CD14-positive monocyte (primary cell): ENCODE measurements around the gene TRMO. TPM values are rescaled to one million over a fixed set of nuclear protein-coding genes. Genes with fewer than 3 reads are reported as not detected.

Experiments
- DNase-seq, 3 donors: peaks; one replicate each; pipeline ENCODE4 v3.0.0-alpha.2; 2011 to 2022
- H2AFZ ChIP-seq: 2 replicates; pipeline ENCODE4 v1.6.0; 2012; ENCODE audit warnings: mild to moderate bottlenecking, low read depth, low read length, inconsistent platforms; ENCODE audit not compliant: insufficient read depth, poor library complexity, severe bottlenecking
- H3K27ac ChIP-seq, 2 donors: 1 replicate in 1 of 2; 2 replicates in 1 of 2; pipeline ENCODE4 v1.5.1; 2012 to 2013; ENCODE audit warnings: low read length in 2 of 2, control low read depth in 1 of 2, inconsistent platforms in 1 of 2, low read depth in 1 of 2, mild to moderate bottlenecking in 1 of 2
- H3K27me3 ChIP-seq, 2 donors: one replicate each; pipeline versions ENCODE4 v1.6.0 to v1.6.1; 2011 to 2013; ENCODE audit warnings: low read length in 2 of 2; ENCODE audit not compliant: control insufficient read depth in 2 of 2, insufficient read depth in 2 of 2
- H3K36me3 ChIP-seq, 2 donors: replicated peaks in 1 of 2; 1 replicate in 1 of 2; 2 replicates in 1 of 2; pipeline versions ENCODE4 v1.5.1 to v1.6.1; 2012 to 2013; ENCODE audit warnings: low read length in 2 of 2, control low read depth in 1 of 2, inconsistent platforms in 1 of 2, mild to moderate bottlenecking in 1 of 2; ENCODE audit not compliant: insufficient read depth in 2 of 2, control insufficient read depth in 1 of 2
- H3K4me1 ChIP-seq, 2 donors: 1 replicate in 1 of 2; 2 replicates in 1 of 2; pipeline versions ENCODE4 v1.5.1 to v1.6.1; 2012 to 2013; ENCODE audit warnings: low read length in 2 of 2, control low read depth in 1 of 2, inconsistent platforms in 1 of 2, mild to moderate bottlenecking in 1 of 2, moderate library complexity in 1 of 2; ENCODE audit not compliant: insufficient read depth in 2 of 2, control insufficient read depth in 1 of 2
- H3K4me2 ChIP-seq: replicated peaks from 2 replicates; pipeline ENCODE3; 2012; ENCODE audit warnings: low read length, moderate library complexity, mild to moderate bottlenecking; ENCODE audit not compliant: poor library complexity, severe bottlenecking; ENCODE audit errors: extremely low read depth
- H3K4me3 ChIP-seq, 3 experiments: fragments of 200-600 bp in 1 of 3; sonication (generic) in 1 of 3; replicated peaks in 1 of 3; 1 replicate in 2 of 3; 2 replicates in 1 of 3; pipeline ENCODE4 v1.5.1; 2011 to 2013; ENCODE audit warnings: low read length in 3 of 3, mild to moderate bottlenecking in 3 of 3, control low read depth in 2 of 3, low read depth in 2 of 3, inconsistent platforms in 1 of 3, moderate library complexity in 1 of 3
- H3K79me2 ChIP-seq: 2 replicates; pipeline ENCODE4 v1.6.0; 2012; ENCODE audit warnings: mild to moderate bottlenecking, control low read depth, inconsistent platforms, low read length, moderate library complexity; ENCODE audit not compliant: insufficient read depth
- H3K9ac ChIP-seq: 2 replicates; pipeline ENCODE4 v1.6.0; 2017; ENCODE audit warnings: low read length, mild to moderate bottlenecking; ENCODE audit not compliant: insufficient read depth, poor library complexity, severe bottlenecking
- H3K9me3 ChIP-seq, 2 donors: replicated peaks in 1 of 2; 1 replicate in 1 of 2; 2 replicates in 1 of 2; pipeline versions ENCODE4 v1.5.1 to v1.6.1; 2012 to 2013; ENCODE audit warnings: low read length in 2 of 2, control low read depth in 1 of 2; ENCODE audit not compliant: control insufficient read depth in 1 of 2, insufficient read depth in 1 of 2
- H4K20me1 ChIP-seq: 2 replicates; pipeline ENCODE4 v1.6.0; 2012; ENCODE audit warnings: mild to moderate bottlenecking, low read length, control low read depth, moderate library complexity; ENCODE audit not compliant: insufficient read depth
- H3K27ac Mint-ChIP-seq, 7 donors: one replicate each; pipeline ENCODE4 v1.8.0; 2020; ENCODE audit warnings: mild to moderate bottlenecking in 7 of 7, mixed read lengths in 7 of 7, moderate library complexity in 6 of 7, inconsistent platforms in 2 of 7
- H3K27me3 Mint-ChIP-seq, 3 donors: one replicate each; pipeline ENCODE4 v1.8.0; 2021 to 2022; ENCODE audit warnings: low read depth in 3 of 3, mild to moderate bottlenecking in 3 of 3, mixed read lengths in 3 of 3, moderate library complexity in 3 of 3, inconsistent platforms in 1 of 3
- H3K36me3 Mint-ChIP-seq, 2 donors: one replicate each; pipeline ENCODE4 v1.8.0; 2020; ENCODE audit warnings: mixed read lengths in 2 of 2, inconsistent platforms in 1 of 2, mild to moderate bottlenecking in 1 of 2
- H3K4me1 Mint-ChIP-seq: one replicate; pipeline ENCODE4 v1.8.0; 2020; ENCODE audit warnings: mild to moderate bottlenecking, mixed read lengths
- H3K4me3 Mint-ChIP-seq, 2 donors: one replicate each; pipeline ENCODE4 v1.8.0; 2020; ENCODE audit warnings: mild to moderate bottlenecking in 2 of 2, mixed read lengths in 2 of 2, moderate library complexity in 1 of 2
- H3K9me3 Mint-ChIP-seq, 7 donors: one replicate each; pipeline ENCODE4 v1.8.0; 2020 to 2022; ENCODE audit warnings: mixed read lengths in 7 of 7, mild to moderate bottlenecking in 6 of 7, moderate library complexity in 6 of 7, inconsistent platforms in 2 of 7
- WGBS: methylation state at CpG from one replicate; pipeline ENCODE4 v1.1.5; 2013; ENCODE audit warnings: missing lambda C conversion rate; ENCODE audit not compliant: insufficient coverage; 5-methylcytosine and 5-hydroxymethylcytosine counted together
- intact Hi-C, 2 donors: fragments of 100-400 bp; cut with micrococcal nuclease; formaldehyde crosslinking; loops; one replicate each; pipeline versions ENCODE4 v1.15.0 to v1.15.1; 2023
- polyA plus RNA-seq, 3 donors: library from polyadenylated mRNA; depleted of rRNA in 1 of 3; unstranded in 2 of 3; stranded (reverse) in 1 of 3; fragments of 300-500 nt in 2 of 3; fragments of >200 nt in 1 of 3; fragmentation: Illumina TruSeq in 2 of 3; gene quantifications; 1 replicate in 2 of 3; 2 replicates in 1 of 3; pipeline ENCODE4 v1.2.3, GENCODE V29; 2012 to 2021
- TF ChIP-seq, protein P1 (sequence below): fragments of 200-600 bp; IDR thresholded peaks from one replicate; pipeline ENCODE4 v1.8.0; 2022; ENCODE audit warnings: antibody characterized with exemption, mild to moderate bottlenecking

The TRMO gene
- polyA plus RNA-seq, 3 donors = 13.4 to 20.6 (median 13.5) TPM

DNA sequence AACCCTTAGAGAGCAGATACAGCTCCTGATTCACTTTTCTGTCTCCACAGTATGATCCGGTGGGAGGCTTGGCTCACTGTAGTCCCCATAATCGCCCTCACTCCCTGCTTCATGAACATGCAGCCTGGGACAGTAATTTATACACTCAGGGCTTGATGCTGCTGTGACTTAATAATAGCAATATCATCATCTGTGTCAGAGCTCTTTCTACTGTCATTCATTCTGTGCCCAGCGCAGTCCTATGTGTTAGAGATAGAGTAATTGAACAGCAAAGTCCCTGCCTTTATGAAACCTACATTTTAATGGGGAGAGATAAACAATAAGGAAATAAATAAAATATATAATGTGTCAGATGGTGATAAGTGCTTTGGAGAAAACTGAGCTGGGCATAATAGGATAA lies 18.4 kb upstream of the TRMO start:
- Mint-ChIP-seq H3K27me3 (peaks cover 0 to 3% (median 3%) of the 10 kb centered on the region in 3 donors), H3K27ac (no peak overlapping the region), H3K4me1 (peaks cover 5% of the 10 kb centered on the region), H3K4me3 (no peak overlapping the region), H3K36me3 (no peaks in the 10 kb centered on the region), H3K9me3 (no peaks in the 10 kb centered on the region)
- intact Hi-C loops = no loop called here
- H3K27ac ChIP-seq = no peak overlapping the region
- H3K27me3 ChIP-seq = no peaks in the 10 kb centered on the region
- H3K36me3 ChIP-seq = no peaks in the 10 kb centered on the region
- DNase-seq = no peak
- no peaks in the 10 kb centered on the region for H3K9me3 ChIP-seq
- no peaks in the 10 kb centered on the region for H3K79me2 ChIP-seq
- no peak overlapping the region for H3K4me3 ChIP-seq
- TF ChIP-seq, protein P1, sequence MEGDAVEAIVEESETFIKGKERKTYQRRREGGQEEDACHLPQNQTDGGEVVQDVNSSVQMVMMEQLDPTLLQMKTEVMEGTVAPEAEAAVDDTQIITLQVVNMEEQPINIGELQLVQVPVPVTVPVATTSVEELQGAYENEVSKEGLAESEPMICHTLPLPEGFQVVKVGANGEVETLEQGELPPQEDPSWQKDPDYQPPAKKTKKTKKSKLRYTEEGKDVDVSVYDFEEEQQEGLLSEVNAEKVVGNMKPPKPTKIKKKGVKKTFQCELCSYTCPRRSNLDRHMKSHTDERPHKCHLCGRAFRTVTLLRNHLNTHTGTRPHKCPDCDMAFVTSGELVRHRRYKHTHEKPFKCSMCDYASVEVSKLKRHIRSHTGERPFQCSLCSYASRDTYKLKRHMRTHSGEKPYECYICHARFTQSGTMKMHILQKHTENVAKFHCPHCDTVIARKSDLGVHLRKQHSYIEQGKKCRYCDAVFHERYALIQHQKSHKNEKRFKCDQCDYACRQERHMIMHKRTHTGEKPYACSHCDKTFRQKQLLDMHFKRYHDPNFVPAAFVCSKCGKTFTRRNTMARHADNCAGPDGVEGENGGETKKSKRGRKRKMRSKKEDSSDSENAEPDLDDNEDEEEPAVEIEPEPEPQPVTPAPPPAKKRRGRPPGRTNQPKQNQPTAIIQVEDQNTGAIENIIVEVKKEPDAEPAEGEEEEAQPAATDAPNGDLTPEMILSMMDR = no peak
- H3K4me2 ChIP-seq = no peak overlapping the region
- H3K4me1 ChIP-seq = no peaks in the 10 kb centered on the region
- WGBS = 100% methylated on average over 1 of the region's 3 CpGs
- no peak overlapping the region for H3K9ac ChIP-seq
- H4K20me1 ChIP-seq = no peaks in the 10 kb centered on the region
- H2AFZ ChIP-seq = no peak overlapping the region

DNA sequence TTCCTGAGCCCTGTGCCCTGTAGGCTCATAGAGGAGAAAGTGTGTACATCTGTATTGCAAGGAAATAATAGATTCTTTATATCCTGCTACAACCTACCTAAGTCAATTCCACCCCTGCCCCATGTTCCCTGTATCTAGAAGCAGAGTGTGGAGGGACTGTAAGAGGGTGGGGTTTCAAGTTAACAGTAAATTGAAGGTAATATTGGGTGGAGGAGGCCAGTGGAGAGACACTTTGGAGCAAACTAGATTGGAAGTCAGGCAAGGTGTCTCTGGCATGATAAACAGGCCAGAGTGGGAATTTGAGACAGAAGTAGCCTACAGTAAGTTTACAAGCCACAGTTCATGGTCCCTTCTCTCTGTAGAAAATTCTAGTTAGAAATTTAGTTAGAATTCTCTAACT lies 17.9 kb upstream of the TRMO start:
- Histone ChIP-seq H3K4me3 (no peak overlapping the region), H3K27ac (no peak overlapping the region), H3K27me3 (no peaks in the 10 kb centered on the region), H3K4me2 (no peak overlapping the region), H3K9ac (no peak overlapping the region), H4K20me1 (no peaks in the 10 kb centered on the region), H3K36me3 (no peaks in the 10 kb centered on the region), H3K9me3 (no peaks in the 10 kb centered on the region), H3K4me1 (no peaks in the 10 kb centered on the region), H2AFZ (no peak overlapping the region), H3K79me2 (no peaks in the 10 kb centered on the region)
- H3K4me3 Mint-ChIP-seq = no peak overlapping the region
- H3K27ac Mint-ChIP-seq = peak overlapping the region in 1 of 7 donors; percentile 7
- TF ChIP-seq, protein P1 = no peak
- H3K27me3 Mint-ChIP-seq = peaks cover 0 to 3% (median 3%) of the 10 kb centered on the region in 3 donors
- intact Hi-C loops = no loop called here
- peaks cover 5% of the 10 kb centered on the region for H3K4me1 Mint-ChIP-seq
- DNase-seq = no peak
- no peaks in the 10 kb centered on the region for H3K9me3 Mint-ChIP-seq
- no peaks in the 10 kb centered on the region for H3K36me3 Mint-ChIP-seq
